GM23338 (cell line): ENCODE measurements around the gene BICDL1. TPM values are rescaled to one million over a fixed set of nuclear protein-coding genes. Genes with fewer than 3 reads are reported as not detected.

Experiments
- ATAC-seq: fragments of 200-7000 bp; cut with Tn5 transposase; 3 replicates; pipeline ENCODE4 v1.9.1; 2020
- DNase-seq: peaks from one replicate; pipeline ENCODE4 v3.0.0-alpha.2; 2015; ENCODE audit warnings: low spot score
- H2AFZ ChIP-seq: fragments of 200-600 bp; sonication (generic); 2 replicates; pipeline ENCODE4 v1.8.0; 2016; ENCODE audit warnings: antibody characterized with exemption, mild to moderate bottlenecking, moderate library complexity
- H3F3A ChIP-seq: fragments of 200-600 bp; sonication (generic); replicated peaks from 2 replicates; pipeline ENCODE4 v1.8.0; 2017; ENCODE audit warnings: antibody characterized with exemption, mixed run types, low read depth
- H3K27ac ChIP-seq: fragments of 200-600 bp; sonication (generic); 2 replicates; pipeline ENCODE4 v1.6.1; 2016; ENCODE audit warnings: low read depth
- H3K27me3 ChIP-seq: fragments of 200-600 bp; sonication (generic); 2 replicates; pipeline ENCODE4 v1.8.0; 2016; ENCODE audit warnings: mild to moderate bottlenecking, mixed run types, moderate library complexity; ENCODE audit not compliant: insufficient read depth
- H3K36me3 ChIP-seq: fragments of 200-600 bp; sonication (generic); 2 replicates; pipeline ENCODE4 v1.8.0; 2016; ENCODE audit warnings: mild to moderate bottlenecking; ENCODE audit not compliant: insufficient read depth
- H3K4me1 ChIP-seq: fragments of 200-600 bp; sonication (generic); 2 replicates; pipeline ENCODE4 v1.8.0; 2016; ENCODE audit warnings: mild to moderate bottlenecking, moderate library complexity; ENCODE audit not compliant: insufficient read depth
- H3K4me2 ChIP-seq: fragments of 200-600 bp; sonication (generic); 2 replicates; pipeline ENCODE4 v1.7.1; 2017; ENCODE audit warnings: mixed run types
- H3K4me3 ChIP-seq: fragments of 200-600 bp; sonication (generic); 2 replicates; pipeline ENCODE4 v1.6.1; 2016; ENCODE audit warnings: mixed run types
- H3K79me2 ChIP-seq: fragments of 200-600 bp; sonication (generic); replicated peaks from 2 replicates; pipeline ENCODE4 v1.8.0; 2017; ENCODE audit warnings: mild to moderate bottlenecking; ENCODE audit not compliant: insufficient read depth
- H3K9me2 ChIP-seq: fragments of 200-600 bp; sonication (generic); 2 replicates; pipeline ENCODE4 v1.8.0; 2017; ENCODE audit not compliant: insufficient read depth
- H4K20me1 ChIP-seq: fragments of 200-600 bp; sonication (generic); replicated peaks from 2 replicates; pipeline ENCODE4 v1.8.0; 2017; ENCODE audit warnings: mild to moderate bottlenecking; ENCODE audit not compliant: insufficient read depth
- H3K27ac Mint-ChIP-seq: 2 replicates; pipeline ENCODE4 v1.8.0; 2020; ENCODE audit warnings: inconsistent platforms, mild to moderate bottlenecking, moderate library complexity, mixed read lengths
- H3K27me3 Mint-ChIP-seq: 3 replicates; pipeline ENCODE4 v1.8.0; 2022; ENCODE audit warnings: low read depth, mild to moderate bottlenecking, moderate library complexity, mixed read lengths, inconsistent platforms; ENCODE audit not compliant: insufficient read depth, poor library complexity
- H3K36me3 Mint-ChIP-seq: 3 replicates; pipeline ENCODE4 v1.8.0; 2021; ENCODE audit warnings: low read depth, mild to moderate bottlenecking, inconsistent platforms, moderate library complexity, mixed read lengths
- H3K4me1 Mint-ChIP-seq: 3 replicates; pipeline ENCODE4 v1.8.0; 2020; ENCODE audit warnings: mild to moderate bottlenecking, inconsistent platforms, mixed read lengths
- H3K4me3 Mint-ChIP-seq: 3 replicates; pipeline ENCODE4 v1.8.0; 2021; ENCODE audit warnings: moderate library complexity, mild to moderate bottlenecking, inconsistent platforms, mixed read lengths
- H3K9me3 Mint-ChIP-seq: 3 replicates; pipeline ENCODE4 v1.8.0; 2020; ENCODE audit warnings: moderate library complexity, mild to moderate bottlenecking, inconsistent platforms, mixed read lengths
- CREB1 ChIP-seq: fragments of 250-450 bp; sonication (Bioruptor Pico); IDR thresholded peaks from 2 replicates; pipeline ENCODE4 v1.5.0; 2020; ENCODE audit warnings: low read depth, mild to moderate bottlenecking, moderate library complexity
- EZH2 ChIP-seq: fragments of 200-600 bp; sonication (generic); IDR thresholded peaks from one replicate; pipeline ENCODE4 v1.8.0; 2017; ENCODE audit warnings: antibody characterized with exemption, mild to moderate bottlenecking, low read depth; ENCODE audit not compliant: unreplicated experiment
- NANOG ChIP-seq: IDR thresholded peaks from 2 replicates; pipeline ENCODE4 v1.6.1; 2016; ENCODE audit warnings: antibody characterized with exemption, borderline replicate concordance
- POLR2AphosphoS5 ChIP-seq: IDR thresholded peaks from 2 replicates; pipeline ENCODE4 v1.6.1; 2016; ENCODE audit warnings: antibody characterized with exemption, low read depth
- STAT1 ChIP-seq: IDR thresholded peaks from one replicate; pipeline ENCODE4 v1.6.1; 2016; ENCODE audit warnings: antibody characterized with exemption; ENCODE audit not compliant: unreplicated experiment
- ZNF114 ChIP-seq: fragments of 250-450 bp; sonication (Bioruptor Pico); IDR thresholded peaks from 2 replicates; pipeline ENCODE4 v1.5.0; 2020; ENCODE audit warnings: mild to moderate bottlenecking, moderate library complexity
- ZNF331 ChIP-seq: fragments of 250-450 bp; sonication (Bioruptor Pico); IDR thresholded peaks from 2 replicates; pipeline ENCODE4 v1.5.0; 2020; ENCODE audit warnings: low read depth, mild to moderate bottlenecking, moderate library complexity
- polyA plus RNA-seq: library from polyadenylated mRNA; unstranded; fragments of >200 nt; fragmentation: Nextera tagmentation; extraction: Ambion mirVana; gene quantifications from 2 replicates; pipeline ENCODE4 v1.2.1, GENCODE V29; 2016
- total RNA-seq: library from RNA; depleted of rRNA; stranded (reverse); fragments of >200 nt; shearing (Covaris generic); gene quantifications from 2 replicates; pipeline ENCODE4 v1.2.3, GENCODE V29; 2014
- TF ChIP-seq, protein P1 (sequence below), 2 experiments: fragments of 200-600 bp in 1 of 2; sonication (generic) in 1 of 2; conservative IDR thresholded peaks; 2 replicates each; pipeline versions ENCODE4 v1.5.1 to v1.6.1; 2016 to 2017; ENCODE audit warnings: antibody characterized with exemption in 2 of 2, low read depth in 2 of 2, mild to moderate bottlenecking in 2 of 2, moderate library complexity in 1 of 2
- TF ChIP-seq, protein P2 (sequence below): IDR thresholded peaks from 2 replicates; pipeline ENCODE4 v1.6.1; 2016; ENCODE audit warnings: antibody characterized with exemption

The BICDL1 gene
- total and polyA plus RNA-seq, 2 experiments from 2014 or later = 14.0 to 25.7 TPM

DNA sequence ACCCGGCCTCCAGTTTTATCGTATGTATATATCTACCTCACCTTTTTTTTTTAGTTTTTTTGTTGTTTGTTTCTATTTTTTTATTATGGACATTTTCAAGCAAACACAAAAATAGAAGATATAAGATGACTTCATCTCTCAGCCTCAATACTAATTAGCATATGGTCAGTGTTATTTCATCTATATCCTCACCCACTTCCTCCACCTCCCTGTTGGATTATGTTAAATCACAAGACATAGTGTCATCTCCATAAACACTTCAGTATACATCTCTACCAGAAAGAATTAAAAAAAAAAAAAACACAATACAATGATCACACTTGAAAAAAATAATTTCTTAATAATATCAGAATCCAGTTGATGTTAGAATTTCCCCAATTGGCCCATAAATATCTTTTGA, 92.6 kb downstream of the BICDL1 start:
- Histone ChIP-seq H2AFZ (no peak overlapping the region), H3K36me3 (no peaks in the 10 kb centered on the region), H3K79me2 (no peaks in the 10 kb centered on the region), H4K20me1 (no peaks in the 10 kb centered on the region), H3K9me2 (no peaks in the 10 kb centered on the region), H3K4me1 (peaks cover 14% of the 10 kb centered on the region), H3K27me3 (no peaks in the 10 kb centered on the region), H3K4me2 (no peak overlapping the region), H3K27ac (no peak overlapping the region), H3K4me3 (no peak overlapping the region), H3F3A (0 out of 2 replicates have a peak, but pooled peaks cover 13% of the 10 kb centered on the region)
- DNase-seq = no peak
- Mint-ChIP-seq H3K27me3 (peaks cover 6% of the 10 kb centered on the region), H3K9me3 (no peaks in the 10 kb centered on the region), H3K4me1 (peaks cover 31% of the 10 kb centered on the region), H3K27ac (no peak overlapping the region), H3K36me3 (peaks cover 21% of the 10 kb centered on the region), H3K4me3 (no peak overlapping the region; the same call in 2 of the 3 replicates)
- TF ChIP-seq, protein P1, sequence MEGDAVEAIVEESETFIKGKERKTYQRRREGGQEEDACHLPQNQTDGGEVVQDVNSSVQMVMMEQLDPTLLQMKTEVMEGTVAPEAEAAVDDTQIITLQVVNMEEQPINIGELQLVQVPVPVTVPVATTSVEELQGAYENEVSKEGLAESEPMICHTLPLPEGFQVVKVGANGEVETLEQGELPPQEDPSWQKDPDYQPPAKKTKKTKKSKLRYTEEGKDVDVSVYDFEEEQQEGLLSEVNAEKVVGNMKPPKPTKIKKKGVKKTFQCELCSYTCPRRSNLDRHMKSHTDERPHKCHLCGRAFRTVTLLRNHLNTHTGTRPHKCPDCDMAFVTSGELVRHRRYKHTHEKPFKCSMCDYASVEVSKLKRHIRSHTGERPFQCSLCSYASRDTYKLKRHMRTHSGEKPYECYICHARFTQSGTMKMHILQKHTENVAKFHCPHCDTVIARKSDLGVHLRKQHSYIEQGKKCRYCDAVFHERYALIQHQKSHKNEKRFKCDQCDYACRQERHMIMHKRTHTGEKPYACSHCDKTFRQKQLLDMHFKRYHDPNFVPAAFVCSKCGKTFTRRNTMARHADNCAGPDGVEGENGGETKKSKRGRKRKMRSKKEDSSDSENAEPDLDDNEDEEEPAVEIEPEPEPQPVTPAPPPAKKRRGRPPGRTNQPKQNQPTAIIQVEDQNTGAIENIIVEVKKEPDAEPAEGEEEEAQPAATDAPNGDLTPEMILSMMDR (conservative IDR thresholded peaks at IDR 0.05; ENCODE audit: low read depth in 2 of 2) = no peak
- TF ChIP-seq EZH2 = no peak
- no peak for ATAC-seq

DNA sequence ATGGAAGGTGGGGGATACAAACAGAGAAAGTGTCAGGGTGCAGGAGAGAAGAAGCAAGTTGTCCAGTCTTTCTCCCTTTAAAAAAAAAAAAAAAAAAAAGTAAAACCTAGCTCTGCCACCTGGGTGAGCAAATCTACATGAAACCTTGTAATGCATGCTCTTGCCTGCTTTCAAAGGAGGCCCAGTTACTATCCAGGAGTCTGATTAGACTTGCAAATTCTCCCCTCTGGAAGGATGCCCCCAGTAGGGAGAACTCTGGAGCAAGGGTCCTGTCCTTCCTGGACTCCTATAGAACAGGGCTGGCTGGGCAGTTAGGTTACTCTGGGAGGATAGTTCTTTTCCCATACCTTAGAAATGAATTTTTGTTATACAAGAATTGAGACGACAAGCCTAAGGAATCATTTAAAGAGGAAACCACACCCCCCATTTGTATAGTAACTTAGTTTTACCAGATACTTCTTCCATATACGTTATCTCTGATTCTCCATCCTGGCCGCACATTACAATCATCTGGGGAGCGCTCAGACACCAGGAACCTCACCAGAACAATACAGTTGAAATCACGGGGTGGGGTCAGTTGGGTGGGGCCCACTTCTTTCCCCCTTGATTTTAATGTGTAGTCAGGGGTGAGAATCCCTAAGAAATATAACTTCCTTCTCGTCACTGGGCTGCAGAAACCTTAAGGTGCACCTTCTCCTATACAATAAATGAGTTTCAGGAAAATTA, 97.0 kb downstream of the BICDL1 start:
- ATAC-seq = peak; percentile 33
- Histone ChIP-seq H3K27me3 (no peaks in the 10 kb centered on the region), H3F3A (peaks cover 22% of the 10 kb centered on the region), H3K4me1 (peaks cover 22% of the 10 kb centered on the region), H3K9me2 (no peaks in the 10 kb centered on the region), H2AFZ (no peak overlapping the region), H3K27ac (peak overlapping the region; percentile 89), H3K4me3 (peak overlapping the region; percentile 47), H3K79me2 (no peaks in the 10 kb centered on the region), H3K36me3 (no peaks in the 10 kb centered on the region), H3K4me2 (peak overlapping the region; percentile 72), H4K20me1 (no peaks in the 10 kb centered on the region)
- H3K27me3 Mint-ChIP-seq = peaks cover 14% of the 10 kb centered on the region
- no peaks in the 10 kb centered on the region; the same call in 2 of the 3 replicates for H3K9me3 Mint-ChIP-seq
- H3K4me3 Mint-ChIP-seq = peak overlapping the region; percentile 70
- H3K27ac Mint-ChIP-seq = peak overlapping the region; percentile 100
- H3K4me1 Mint-ChIP-seq = peaks cover 46% of the 10 kb centered on the region
- H3K36me3 Mint-ChIP-seq = peaks cover 29% of the 10 kb centered on the region
- peak; percentile 67 for DNase-seq
- no peak for TF ChIP-seq ZNF331 (CRISPR knock-in tag)
- TF ChIP-seq, protein P2, sequence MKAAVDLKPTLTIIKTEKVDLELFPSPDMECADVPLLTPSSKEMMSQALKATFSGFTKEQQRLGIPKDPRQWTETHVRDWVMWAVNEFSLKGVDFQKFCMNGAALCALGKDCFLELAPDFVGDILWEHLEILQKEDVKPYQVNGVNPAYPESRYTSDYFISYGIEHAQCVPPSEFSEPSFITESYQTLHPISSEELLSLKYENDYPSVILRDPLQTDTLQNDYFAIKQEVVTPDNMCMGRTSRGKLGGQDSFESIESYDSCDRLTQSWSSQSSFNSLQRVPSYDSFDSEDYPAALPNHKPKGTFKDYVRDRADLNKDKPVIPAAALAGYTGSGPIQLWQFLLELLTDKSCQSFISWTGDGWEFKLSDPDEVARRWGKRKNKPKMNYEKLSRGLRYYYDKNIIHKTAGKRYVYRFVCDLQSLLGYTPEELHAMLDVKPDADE = no peak
- TF ChIP-seq, protein P1 (conservative IDR thresholded peaks at IDR 0.05; ENCODE audit: low read depth in 2 of 2) = no peak
- TF ChIP-seq NANOG = no peak
- TF ChIP-seq ZNF114 = no peak
- TF ChIP-seq EZH2 = no peak
- no peak for TF ChIP-seq CREB1 (CRISPR knock-in tag)
- no peak for TF ChIP-seq STAT1
- TF ChIP-seq POLR2AphosphoS5 = no peak
